OCI-LY1 (cell line): Measurements from ENCODE around the gene ZMAT3.

Source experiments
- H2AFZ ChIP-seq: fragments of 200-600 bp; sonication (generic), shearing (Covaris generic); 2 replicates; pipeline ENCODE4 v1.6.0; 2014; ENCODE audit warnings: antibody characterized with exemption, mild to moderate bottlenecking, low read length
- H3F3A ChIP-seq: fragments of 200-600 bp; sonication (generic), shearing (Covaris generic); 2 replicates; pipeline ENCODE4 v1.6.0; 2014; ENCODE audit warnings: mild to moderate bottlenecking, antibody characterized with exemption, low read length, moderate library complexity; ENCODE audit not compliant: insufficient read depth
- H3K27ac ChIP-seq: fragments of 200-600 bp; sonication (generic); 2 replicates; pipeline ENCODE4 v1.5.1; 2014; ENCODE audit warnings: low read length, mixed run types, mild to moderate bottlenecking, low read depth; ENCODE audit not compliant: poor library complexity, severe bottlenecking
- H3K27me3 ChIP-seq: fragments of 200-600 bp; sonication (generic); 2 replicates; pipeline ENCODE4 v1.6.0; 2014; ENCODE audit warnings: antibody characterized with exemption, mild to moderate bottlenecking, low read length, moderate library complexity; ENCODE audit not compliant: insufficient read depth
- H3K36me3 ChIP-seq: fragments of 200-600 bp; sonication (generic); 2 replicates; pipeline ENCODE4 v1.6.1; 2014; ENCODE audit warnings: mild to moderate bottlenecking, antibody characterized with exemption, low read length, moderate library complexity, mixed read lengths; ENCODE audit not compliant: insufficient read depth
- H3K4me1 ChIP-seq: fragments of 200-600 bp; sonication (generic); 2 replicates; pipeline ENCODE4 v1.5.1; 2014; ENCODE audit warnings: mild to moderate bottlenecking, low read length, moderate library complexity; ENCODE audit not compliant: insufficient read depth, severe bottlenecking
- H3K4me2 ChIP-seq: fragments of 200-600 bp; sonication (generic), shearing (Covaris generic); 2 replicates; pipeline ENCODE4 v1.6.1; 2014; ENCODE audit warnings: low read length
- H3K4me3 ChIP-seq: fragments of 200-600 bp; sonication (generic); 2 replicates; pipeline ENCODE4 v1.5.1; 2014; ENCODE audit warnings: low read length, low read depth, mild to moderate bottlenecking, mixed read lengths; ENCODE audit not compliant: poor library complexity, severe bottlenecking
- H3K79me2 ChIP-seq: fragments of 200-600 bp; shearing (Covaris generic); 2 replicates; pipeline ENCODE4 v1.6.1; 2016; ENCODE audit warnings: mixed run types, low read length, mixed read lengths; ENCODE audit not compliant: insufficient read depth
- H3K9ac ChIP-seq: fragments of 200-600 bp; sonication (generic), shearing (Covaris generic); 2 replicates; pipeline ENCODE4 v1.6.1; 2014; ENCODE audit warnings: mild to moderate bottlenecking, low read length, mixed read lengths
- H3K9me2 ChIP-seq: fragments of 200-600 bp; sonication (generic), shearing (Covaris generic); 2 replicates; pipeline ENCODE4 v1.6.1; 2014; ENCODE audit warnings: low read depth, mild to moderate bottlenecking, low read length, mixed read lengths
- H3K9me3 ChIP-seq: fragments of 200-600 bp; shearing (Covaris generic); 2 replicates; pipeline ENCODE4 v1.6.1; 2014; ENCODE audit warnings: low read length, mixed read lengths
- H4K20me1 ChIP-seq: fragments of 200-600 bp; sonication (generic), shearing (Covaris generic); 2 replicates; pipeline ENCODE4 v1.6.0; 2016; ENCODE audit warnings: mild to moderate bottlenecking, low read length; ENCODE audit not compliant: insufficient read depth
- EZH2 ChIP-seq: fragments of 200-600 bp; sonication (generic), shearing (Covaris generic); IDR thresholded peaks from 2 replicates; pipeline ENCODE4 v1.8.0; 2017; ENCODE audit warnings: borderline replicate concordance, mixed run types, mild to moderate bottlenecking, antibody characterized with exemption, low read length, moderate library complexity, mixed read lengths
- TF ChIP-seq, protein P1 (sequence below): fragments of 200-600 bp; sonication (generic), shearing (Covaris generic); IDR thresholded peaks from 2 replicates; pipeline ENCODE4 v1.5.1; 2017; ENCODE audit warnings: mild to moderate bottlenecking, antibody characterized with exemption, low read length, moderate library complexity, mixed read lengths

ZMAT3 gene

DNA sequence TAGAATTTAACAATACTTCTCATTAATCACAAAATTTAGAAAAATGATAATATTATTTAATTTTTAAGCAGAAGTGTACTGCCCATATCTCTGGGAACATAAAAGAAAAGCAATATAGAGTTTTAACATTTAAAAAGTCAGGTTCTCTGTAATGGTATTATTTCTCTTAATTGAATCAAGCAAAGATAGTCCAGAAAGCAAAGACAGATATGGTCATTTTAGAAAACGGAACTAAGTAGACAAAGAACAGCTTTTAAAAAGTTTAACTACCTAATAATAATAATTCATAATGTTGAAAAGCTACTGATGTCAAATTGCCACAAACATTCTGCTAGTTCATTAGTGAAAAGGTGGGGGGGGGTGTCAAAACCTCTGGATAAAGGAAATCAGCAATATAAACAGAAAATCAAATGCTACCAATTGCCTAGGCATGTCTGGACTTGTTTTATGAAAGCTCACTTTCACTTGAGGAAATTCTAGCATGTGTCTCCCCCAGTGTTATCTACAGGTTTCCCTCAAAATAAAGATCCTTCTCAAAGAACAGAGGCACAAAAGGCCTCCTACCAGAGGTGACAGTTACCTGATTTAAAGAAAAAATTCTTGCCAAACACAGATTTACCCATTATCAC is 1.7 kb downstream of the ZMAT3 start:
- H3K4me3 ChIP-seq: peak overlapping the region; percentile 90
- H3K27me3 ChIP-seq: no peaks in the 10 kb centered on the region
- no peak for TF ChIP-seq EZH2
- TF ChIP-seq, protein P1, sequence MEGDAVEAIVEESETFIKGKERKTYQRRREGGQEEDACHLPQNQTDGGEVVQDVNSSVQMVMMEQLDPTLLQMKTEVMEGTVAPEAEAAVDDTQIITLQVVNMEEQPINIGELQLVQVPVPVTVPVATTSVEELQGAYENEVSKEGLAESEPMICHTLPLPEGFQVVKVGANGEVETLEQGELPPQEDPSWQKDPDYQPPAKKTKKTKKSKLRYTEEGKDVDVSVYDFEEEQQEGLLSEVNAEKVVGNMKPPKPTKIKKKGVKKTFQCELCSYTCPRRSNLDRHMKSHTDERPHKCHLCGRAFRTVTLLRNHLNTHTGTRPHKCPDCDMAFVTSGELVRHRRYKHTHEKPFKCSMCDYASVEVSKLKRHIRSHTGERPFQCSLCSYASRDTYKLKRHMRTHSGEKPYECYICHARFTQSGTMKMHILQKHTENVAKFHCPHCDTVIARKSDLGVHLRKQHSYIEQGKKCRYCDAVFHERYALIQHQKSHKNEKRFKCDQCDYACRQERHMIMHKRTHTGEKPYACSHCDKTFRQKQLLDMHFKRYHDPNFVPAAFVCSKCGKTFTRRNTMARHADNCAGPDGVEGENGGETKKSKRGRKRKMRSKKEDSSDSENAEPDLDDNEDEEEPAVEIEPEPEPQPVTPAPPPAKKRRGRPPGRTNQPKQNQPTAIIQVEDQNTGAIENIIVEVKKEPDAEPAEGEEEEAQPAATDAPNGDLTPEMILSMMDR: no peak
- H3K9me3 ChIP-seq: no peaks in the 10 kb centered on the region
- peak overlapping the region; percentile 92 for H3K27ac ChIP-seq
- no peaks in the 10 kb centered on the region for H4K20me1 ChIP-seq
- peaks cover 66% of the 10 kb centered on the region for H3K4me1 ChIP-seq
- H3K9me2 ChIP-seq: no peaks in the 10 kb centered on the region
- no peaks in the 10 kb centered on the region for H3F3A ChIP-seq
- peaks cover 30% of the 10 kb centered on the region for H3K36me3 ChIP-seq
- no peak overlapping the region for H2AFZ ChIP-seq
- peak overlapping the region; percentile 99 for H3K4me2 ChIP-seq
- peak overlapping the region; percentile 91 for H3K9ac ChIP-seq
- H3K79me2 ChIP-seq: peaks cover 49% of the 10 kb centered on the region

DNA sequence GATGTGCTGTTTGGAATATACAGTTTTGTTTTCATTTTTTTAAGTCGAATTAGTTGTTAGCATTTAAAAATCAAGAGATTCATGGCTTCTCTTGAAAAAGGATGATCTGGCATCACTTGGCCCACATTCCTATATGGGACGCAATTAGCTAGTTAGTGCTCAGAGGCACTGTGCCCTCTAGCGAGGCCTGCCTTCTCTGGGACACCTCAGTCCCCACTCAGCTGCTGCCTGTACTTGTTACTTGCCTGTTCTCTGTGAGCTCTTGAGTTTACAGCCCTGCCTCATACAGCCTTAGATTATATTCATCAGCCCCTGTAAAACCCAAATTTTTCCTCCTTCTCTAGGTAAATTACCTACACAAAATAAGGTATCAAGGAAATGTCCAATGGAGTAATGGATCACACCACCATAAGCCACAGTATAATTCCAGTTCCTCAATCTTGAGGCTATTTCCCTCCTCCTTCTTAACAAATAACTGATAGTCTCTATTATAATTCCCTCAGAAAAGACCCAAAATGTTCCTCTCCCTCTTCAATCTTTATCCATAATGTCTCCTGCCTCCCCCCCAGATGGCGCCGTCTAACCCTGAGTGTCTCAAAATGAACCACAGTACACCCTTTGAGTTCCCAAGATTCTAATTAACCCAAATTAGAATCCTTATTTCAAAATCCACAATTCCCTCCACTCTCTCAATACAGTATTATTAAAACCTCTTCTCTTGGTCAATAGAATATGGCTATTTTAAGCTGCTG is 2.7 kb downstream of the ZMAT3 start:
- Histone ChIP-seq H3K79me2 (peaks cover 53% of the 10 kb centered on the region), H3K9ac (peak overlapping the region; percentile 91), H3K4me2 (peak overlapping the region; percentile 99), H3K4me3 (peak overlapping the region; percentile 90), H3K36me3 (peaks cover 39% of the 10 kb centered on the region), H3F3A (no peaks in the 10 kb centered on the region), H3K27ac (peak overlapping the region; percentile 92), H2AFZ (no peak overlapping the region), H3K9me2 (no peaks in the 10 kb centered on the region), H4K20me1 (no peaks in the 10 kb centered on the region), H3K4me1 (peaks cover 57% of the 10 kb centered on the region), H3K9me3 (no peaks in the 10 kb centered on the region), H3K27me3 (no peaks in the 10 kb centered on the region)
- TF ChIP-seq EZH2: no peak
- TF ChIP-seq, protein P1: peak; percentile 59

DNA sequence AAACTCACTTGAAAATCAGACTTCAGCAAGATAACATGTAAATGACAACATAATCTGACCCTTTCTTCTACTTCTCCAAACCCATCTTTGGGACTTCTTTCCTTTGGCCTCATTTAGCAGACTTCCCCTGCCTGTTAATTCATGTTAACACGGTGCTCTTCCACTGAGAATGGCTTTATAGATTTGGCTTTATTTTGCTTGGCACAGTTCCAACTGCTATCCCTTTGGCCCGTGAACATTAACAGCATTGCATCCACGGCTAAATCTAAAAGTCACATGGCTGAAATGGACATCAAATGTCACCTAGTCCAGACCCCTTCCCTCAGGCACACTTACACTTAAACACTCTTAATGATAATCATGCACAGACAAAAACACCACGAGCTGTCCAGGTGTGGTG is 3.8 kb downstream of the ZMAT3 start:
- H3K9me2 ChIP-seq: no peaks in the 10 kb centered on the region
- TF ChIP-seq, protein P1: no peak
- no peak for TF ChIP-seq EZH2
- no peak overlapping the region for H2AFZ ChIP-seq
- peaks cover 63% of the 10 kb centered on the region for H3K79me2 ChIP-seq
- peaks cover 50% of the 10 kb centered on the region for H3K36me3 ChIP-seq
- no peaks in the 10 kb centered on the region for H4K20me1 ChIP-seq
- H3K4me2 ChIP-seq: peak overlapping the region; percentile 13; the same call in 1 of the 2 replicates
- H3K9ac ChIP-seq: no peak overlapping the region; the same call in 1 of the 2 replicates
- no peaks in the 10 kb centered on the region for H3K27me3 ChIP-seq
- no peaks in the 10 kb centered on the region for H3K9me3 ChIP-seq
- H3K4me1 ChIP-seq: peaks cover 57% of the 10 kb centered on the region
- peak overlapping the region; percentile 4 for H3K27ac ChIP-seq
- H3F3A ChIP-seq: no peaks in the 10 kb centered on the region
- no peak overlapping the region for H3K4me3 ChIP-seq
